ENCODE data around the gene PLB1. TPM values are rescaled to one million over a fixed set of nuclear protein-coding genes. Genes with fewer than 3 reads are reported as not detected.

The PLB1 gene
- total RNA-seq, 1 donor from 2014 or later: 6.3 TPM

DNA sequence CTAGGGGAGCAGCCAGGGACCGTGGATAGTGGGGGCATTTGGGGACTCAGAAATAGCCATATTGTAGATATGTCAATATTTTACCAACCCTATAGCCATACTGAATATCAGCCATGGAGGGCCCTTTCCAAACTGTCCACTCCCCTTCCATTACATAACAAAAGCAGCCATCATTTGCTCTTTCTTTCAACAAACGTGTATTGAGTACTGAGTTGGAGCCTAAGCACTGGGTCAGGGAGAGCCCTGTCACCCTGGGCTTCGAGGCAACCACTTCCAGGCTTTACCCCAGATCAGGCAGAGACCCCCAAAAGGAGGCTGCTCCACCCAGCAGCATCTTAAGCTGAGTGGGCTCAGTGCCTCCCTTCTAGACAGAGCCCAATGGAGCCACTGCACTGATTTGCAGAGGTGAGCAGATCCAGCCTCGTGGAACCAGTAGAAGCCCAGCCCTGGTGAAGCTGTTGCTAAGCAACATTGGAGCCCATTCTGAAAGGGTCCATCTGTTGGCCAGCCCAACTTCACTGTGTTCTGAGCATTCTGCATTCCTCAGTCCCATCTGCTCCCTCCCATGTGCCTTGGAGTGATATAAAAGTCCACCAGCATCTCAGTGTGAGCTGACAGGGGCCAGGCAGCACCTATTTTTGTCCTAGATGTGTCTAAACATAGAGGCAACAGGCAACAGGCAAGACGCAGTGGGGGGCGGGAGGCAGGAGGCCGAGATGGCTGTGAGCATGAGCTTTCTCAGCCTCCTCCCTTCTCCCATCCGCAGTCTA lies 112.1 kb downstream of the PLB1 start:
- DNase-seq (ENCODE audit: low spot score): no peak

DNA sequence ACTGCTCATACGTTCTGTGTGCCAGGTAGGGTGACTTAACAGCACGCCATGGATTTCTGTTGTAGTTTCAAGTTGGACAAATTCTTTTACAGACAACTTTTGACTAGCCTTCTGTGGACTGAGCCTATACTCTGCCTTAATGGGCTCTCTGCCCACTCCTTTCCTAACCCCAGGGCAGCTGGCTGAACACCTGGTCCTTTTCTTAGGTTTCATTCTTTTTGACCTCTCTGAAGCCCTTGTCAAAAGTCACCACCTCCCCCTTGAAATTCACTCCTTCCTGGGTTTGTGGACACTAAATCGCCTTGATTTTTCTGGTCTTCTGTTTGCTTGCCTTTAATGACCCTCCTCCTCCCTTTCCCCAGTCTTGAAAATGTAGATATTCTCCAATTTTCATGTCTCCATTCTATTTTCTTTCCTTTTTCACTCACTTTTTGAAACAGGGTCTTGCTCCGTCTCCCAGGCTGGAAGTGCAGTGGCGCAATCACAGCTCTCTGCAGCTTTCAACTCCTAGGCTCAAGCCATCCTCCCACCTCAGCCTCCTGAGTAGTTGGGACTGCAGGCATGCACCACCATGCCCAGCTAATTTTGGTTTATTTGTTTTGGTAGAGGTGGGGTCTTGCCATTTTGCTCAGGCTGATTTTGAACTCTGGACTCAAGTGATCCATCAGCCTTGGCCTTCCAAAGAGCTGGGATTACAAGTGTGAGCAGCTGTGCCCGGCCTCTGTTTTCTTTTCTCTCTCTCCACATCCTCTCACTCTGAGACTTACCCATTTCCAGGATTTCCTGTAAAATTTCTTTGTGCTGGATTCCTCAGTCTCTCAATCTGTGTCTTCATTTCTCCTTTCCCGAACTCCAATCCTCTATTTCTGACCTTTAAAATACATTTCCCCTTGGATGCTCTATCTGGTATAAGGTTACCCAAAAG lies 112.9 kb downstream of the PLB1 start:
- no peak for DNase-seq (ENCODE audit: low spot score)

- no peak for DNase-seq (ENCODE audit: low spot score)
Observed at GRCh38 chr2:28610583-28611201, 114.8 kb downstream of the PLB1 start.

- DNase-seq (ENCODE audit: low spot score): no peak
Observed at GRCh38 chr2:28612131-28612812, 116.4 kb downstream of the PLB1 start.

- DNase-seq (ENCODE audit: low spot score): no peak
Observed at GRCh38 chr2:28613186-28613585, 117.3 kb downstream of the PLB1 start.

DNA sequence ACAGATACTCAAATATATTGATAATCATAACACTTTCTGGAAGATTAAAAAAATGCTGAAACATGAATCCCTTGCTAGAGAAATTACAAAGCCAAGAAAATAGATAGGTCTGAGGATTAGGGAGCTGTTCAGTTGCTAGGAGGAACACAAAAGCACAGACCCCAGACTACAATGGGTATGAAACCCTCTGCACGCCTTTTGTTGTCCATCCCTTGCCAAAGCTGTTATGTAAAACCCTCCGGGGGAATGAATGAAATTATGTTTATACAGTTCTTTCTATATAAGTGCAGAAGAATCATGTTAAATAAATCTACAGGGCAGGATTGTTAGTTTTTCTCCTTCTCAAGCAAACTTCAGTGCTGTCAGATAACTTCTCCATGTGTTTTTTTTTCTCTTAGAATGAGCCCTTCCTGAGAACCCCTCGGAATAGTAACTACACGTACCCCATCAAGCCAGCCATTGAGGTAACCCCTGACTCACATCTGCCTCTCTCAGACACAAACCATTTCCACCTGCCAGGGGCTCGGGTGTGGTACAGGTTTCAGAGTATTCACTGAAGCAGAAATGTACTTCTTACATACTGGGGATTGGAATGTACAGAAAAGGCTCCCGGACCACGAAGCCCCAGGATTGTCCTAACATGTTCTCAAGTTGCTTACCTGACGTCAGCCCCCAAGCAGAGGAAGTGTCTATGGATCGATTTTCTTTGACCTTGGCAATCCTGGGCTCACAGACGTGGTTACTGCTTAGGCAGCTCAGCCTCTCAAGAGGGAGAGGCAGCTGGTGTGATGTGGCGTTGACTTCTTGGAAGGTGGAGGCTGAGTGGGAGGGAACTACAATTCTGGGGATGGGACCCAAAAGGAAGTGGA lies 118.0 kb downstream of the PLB1 start:
- no peak for DNase-seq (ENCODE audit: low spot score)

DNA sequence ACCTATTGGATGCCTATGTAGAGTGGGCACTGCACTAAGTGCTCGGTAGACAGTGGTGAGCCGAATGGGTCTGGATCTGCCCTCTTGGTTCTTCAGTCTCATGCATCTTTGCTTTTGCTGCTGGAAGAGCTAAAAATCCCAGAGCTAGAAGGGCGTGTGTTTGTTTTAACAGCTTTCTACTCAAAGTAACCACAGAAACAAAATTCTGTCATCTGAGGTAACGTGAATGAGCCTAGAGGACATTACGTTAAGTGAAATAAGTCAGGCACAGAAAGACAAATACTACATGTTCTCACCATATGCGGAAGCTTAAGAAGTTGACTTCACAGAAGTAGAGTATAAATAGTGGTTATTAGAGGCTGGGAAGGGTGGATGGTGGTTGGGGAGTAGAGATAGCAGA lies 119.8 kb downstream of the PLB1 start:
- no peak for DNase-seq (ENCODE audit: low spot score)

DNA sequence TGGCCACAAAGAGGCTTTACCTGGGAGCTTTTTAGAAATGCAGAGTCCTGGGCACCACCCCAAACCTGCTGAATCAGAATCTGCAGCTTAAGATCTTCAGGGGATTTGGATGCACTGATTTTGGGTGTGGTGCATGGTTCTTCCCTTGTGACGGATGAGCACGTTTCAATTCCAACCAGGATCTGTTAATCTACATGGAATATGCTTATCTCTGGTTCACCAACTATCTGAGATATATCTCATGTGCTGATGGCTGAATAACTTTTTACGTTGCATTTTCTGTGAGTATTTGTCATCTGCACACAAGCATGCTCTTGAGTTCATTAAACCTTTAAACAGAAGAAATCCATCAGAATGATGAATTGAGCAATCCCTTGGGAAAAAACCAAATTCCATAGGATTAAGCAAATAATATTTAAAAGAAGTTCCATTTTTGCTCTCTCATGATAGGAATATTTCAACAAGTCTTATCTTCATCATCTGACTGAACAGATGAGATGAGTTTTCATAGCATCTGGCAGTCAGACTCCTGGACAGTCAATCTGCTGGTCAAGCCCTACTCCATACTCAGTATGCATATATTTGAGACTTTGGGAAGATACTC lies 120.6 kb downstream of the PLB1 start:
- DNase-seq (ENCODE audit: low spot score): no peak

DNA sequence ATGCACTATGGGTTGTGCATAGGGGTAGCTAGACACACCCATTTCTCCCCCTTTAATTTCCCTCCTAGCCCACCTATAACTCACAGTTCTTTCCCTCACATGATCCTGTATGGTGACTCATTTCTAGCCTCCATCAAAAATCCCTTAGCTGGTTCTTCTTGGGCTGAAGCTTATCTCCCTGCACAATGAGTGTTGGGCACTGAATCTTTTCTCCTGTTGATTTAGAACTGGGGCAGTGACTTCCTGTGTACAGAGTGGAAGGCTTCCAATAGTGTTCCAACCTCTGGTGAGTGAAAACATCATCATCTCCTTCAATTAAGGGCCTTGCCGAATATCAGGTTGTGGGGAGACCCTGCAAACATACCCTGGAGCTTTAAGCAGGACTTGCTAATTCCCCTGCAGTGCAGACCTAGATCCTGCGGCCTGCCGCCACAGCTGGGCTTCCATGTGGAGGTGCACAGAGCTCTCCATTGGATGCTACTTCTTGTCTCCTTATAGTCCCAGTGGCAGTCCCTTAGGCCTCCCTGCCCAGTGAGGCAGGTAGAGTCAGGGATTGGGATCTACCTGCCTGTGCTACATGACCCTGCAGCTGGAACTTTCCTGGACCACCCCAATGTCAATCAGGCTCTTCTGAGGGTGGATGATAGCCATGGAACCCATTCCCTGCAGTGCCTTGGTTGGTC lies 121.8 kb downstream of the PLB1 start:
- no peak for DNase-seq (ENCODE audit: low spot score)

DNA sequence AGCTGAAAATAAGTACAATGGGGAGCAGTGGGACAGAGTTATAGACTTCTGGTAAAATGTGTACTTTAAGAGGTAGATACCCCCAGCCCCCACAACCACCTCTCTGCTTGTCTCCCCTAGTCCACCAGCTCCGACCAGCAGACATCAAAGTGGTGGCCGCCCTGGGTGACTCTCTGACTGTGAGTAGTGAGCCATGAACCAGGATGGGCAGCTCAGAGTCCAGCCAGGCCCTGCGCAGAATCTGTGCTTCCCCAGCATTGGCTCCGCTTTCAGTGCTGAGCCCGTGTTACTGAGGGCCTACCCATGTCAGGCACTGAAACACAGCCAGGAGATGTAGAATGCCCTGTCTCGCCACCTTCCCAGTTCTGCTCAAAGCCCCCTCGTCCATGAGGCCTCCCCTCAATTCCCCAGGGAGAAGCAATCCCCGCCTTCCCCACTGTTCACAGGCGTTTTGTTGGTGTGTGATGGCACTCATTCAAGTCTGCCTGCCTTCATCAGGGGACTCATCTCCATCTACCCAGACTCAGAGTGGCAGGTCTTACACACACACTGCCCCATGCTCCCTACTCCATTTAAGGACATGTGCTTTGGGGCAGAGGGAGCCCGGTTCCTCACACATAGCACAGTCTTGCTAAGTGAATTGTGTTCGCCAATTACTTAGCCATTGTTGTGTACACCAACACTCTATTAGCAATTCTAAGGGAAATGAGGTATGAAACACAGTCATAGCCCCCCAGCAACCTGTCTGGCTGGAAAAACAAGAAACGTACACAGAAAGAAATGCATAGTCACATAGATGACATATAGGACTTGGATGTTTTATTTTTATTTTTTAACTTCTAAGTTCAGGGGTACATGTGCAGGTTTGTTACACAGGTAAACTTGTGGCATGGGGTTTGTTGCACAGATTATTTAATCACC lies 122.6 kb downstream of the PLB1 start:
- DNase-seq (ENCODE audit: low spot score): no peak

- DNase-seq (ENCODE audit: low spot score): no peak
Observed at GRCh38 chr2:28619213-28620196, 123.6 kb downstream of the PLB1 start.

GRCh38 chr2:28620291-28620793 lies 124.5 kb downstream of the PLB1 start:
- no peak for DNase-seq (ENCODE audit: low spot score)

- DNase-seq (ENCODE audit: low spot score): no peak
Observed at GRCh38 chr2:28620801-28621171, 124.9 kb downstream of the PLB1 start.

- no peak for DNase-seq (ENCODE audit: low spot score)
Observed at GRCh38 chr2:28621172-28622100, 125.6 kb downstream of the PLB1 start.

GRCh38 chr2:28622101-28622499 lies 126.2 kb downstream of the PLB1 start:
- DNase-seq (ENCODE audit: low spot score): no peak
